NCI-H82 (cell line): ENCODE results near the gene KCNQ1.

Experiments used
- DNase-seq: peaks from one replicate; lab custom pipeline; 2025; lab: John Stamatoyannopoulos, UW

Gene KCNQ1

GRCh38 chr11:2862395-2863275, 417.8 kb downstream of the KCNQ1 start:
- DNase-seq, result no peak

GRCh38 chr11:2863276-2863618, 418.4 kb downstream of the KCNQ1 start:
- no peak for DNase-seq

- no peak for DNase-seq
Observed at GRCh38 chr11:2864901-2865300, 420.1 kb downstream of the KCNQ1 start.

GRCh38 chr11:2865922-2866577, 421.2 kb downstream of the KCNQ1 start:
- DNase-seq, result no peak

- no peak for DNase-seq
Observed at GRCh38 chr11:2867142-2867541, 422.3 kb downstream of the KCNQ1 start.

- DNase-seq, result no peak
Observed at GRCh38 chr11:2867722-2868505, 423.1 kb downstream of the KCNQ1 start.

- no peak for DNase-seq
Observed at GRCh38 chr11:2868506-2869133, 423.8 kb downstream of the KCNQ1 start.

- DNase-seq, result no peak
Observed at GRCh38 chr11:2869134-2869526, 424.3 kb downstream of the KCNQ1 start.

GRCh38 chr11:2869561-2870427, 425.0 kb downstream of the KCNQ1 start:
- no peak for DNase-seq

- DNase-seq, result no peak
Observed at GRCh38 chr11:2870460-2870859, 425.7 kb downstream of the KCNQ1 start.

- DNase-seq, result no peak
Observed at GRCh38 chr11:2870969-2871680, 426.3 kb downstream of the KCNQ1 start.

- DNase-seq, result no peak
Observed at GRCh38 chr11:2874963-2875362, 430.2 kb downstream of the KCNQ1 start.

- no peak for DNase-seq
Observed at GRCh38 chr11:2877474-2877873, 432.7 kb downstream of the KCNQ1 start.

- no peak for DNase-seq
Observed at GRCh38 chr11:2878782-2879181, 434.0 kb downstream of the KCNQ1 start.

GRCh38 chr11:2880646-2881045, 435.8 kb downstream of the KCNQ1 start:
- no peak for DNase-seq

GRCh38 chr11:2881076-2881980, 436.5 kb downstream of the KCNQ1 start:
- no peak for DNase-seq

GRCh38 chr11:2881981-2882375, 437.2 kb downstream of the KCNQ1 start:
- no peak for DNase-seq

- DNase-seq, result no peak
Observed at GRCh38 chr11:2882396-2883110, 437.7 kb downstream of the KCNQ1 start.

GRCh38 chr11:2883640-2883978, 438.8 kb downstream of the KCNQ1 start:
- no peak for DNase-seq
